Body of pancreas (tissue), 4 donors: ENCODE measurements around the gene NAP1L5.

ENCODE experiments used
- POLR2A ChIP-seq, 3 donors: fragments of 450-650 bp; IDR thresholded peaks; one replicate each; pipeline ENCODE4 v1.6.1; 2016; ENCODE audit warnings: antibody characterized with exemption in 3 of 3, mild to moderate bottlenecking in 2 of 3
- TF ChIP-seq, protein P1 (sequence below), 7 experiments: fragments of 450-650 bp in 4 of 7; fragments of 200-600 bp in 3 of 7; sonication (generic) in 3 of 7; IDR thresholded peaks; one replicate each; pipeline ENCODE4 v1.5.1; 2016 to 2019; ENCODE audit warnings: antibody characterized with exemption in 7 of 7

DNA sequence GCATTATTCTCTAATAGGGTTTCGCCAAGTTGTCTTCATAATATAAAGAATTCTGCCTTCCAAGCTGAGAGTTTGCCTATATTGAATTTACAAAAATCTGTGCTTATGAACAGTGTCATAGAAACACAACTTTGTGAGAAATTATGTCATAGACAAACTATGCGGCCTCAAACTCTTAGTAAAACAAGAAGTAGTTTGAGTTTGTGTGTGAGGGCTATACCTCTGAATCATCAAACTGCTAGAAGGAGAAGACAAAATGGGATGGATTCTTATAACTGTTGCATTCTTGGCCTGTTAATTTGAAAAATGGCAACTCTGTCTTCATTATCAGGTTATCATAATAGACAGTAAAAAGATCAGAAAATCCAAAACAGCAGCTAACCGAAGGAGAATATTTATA is 46.1 kb upstream of the NAP1L5 start:
- TF ChIP-seq, protein P1, sequence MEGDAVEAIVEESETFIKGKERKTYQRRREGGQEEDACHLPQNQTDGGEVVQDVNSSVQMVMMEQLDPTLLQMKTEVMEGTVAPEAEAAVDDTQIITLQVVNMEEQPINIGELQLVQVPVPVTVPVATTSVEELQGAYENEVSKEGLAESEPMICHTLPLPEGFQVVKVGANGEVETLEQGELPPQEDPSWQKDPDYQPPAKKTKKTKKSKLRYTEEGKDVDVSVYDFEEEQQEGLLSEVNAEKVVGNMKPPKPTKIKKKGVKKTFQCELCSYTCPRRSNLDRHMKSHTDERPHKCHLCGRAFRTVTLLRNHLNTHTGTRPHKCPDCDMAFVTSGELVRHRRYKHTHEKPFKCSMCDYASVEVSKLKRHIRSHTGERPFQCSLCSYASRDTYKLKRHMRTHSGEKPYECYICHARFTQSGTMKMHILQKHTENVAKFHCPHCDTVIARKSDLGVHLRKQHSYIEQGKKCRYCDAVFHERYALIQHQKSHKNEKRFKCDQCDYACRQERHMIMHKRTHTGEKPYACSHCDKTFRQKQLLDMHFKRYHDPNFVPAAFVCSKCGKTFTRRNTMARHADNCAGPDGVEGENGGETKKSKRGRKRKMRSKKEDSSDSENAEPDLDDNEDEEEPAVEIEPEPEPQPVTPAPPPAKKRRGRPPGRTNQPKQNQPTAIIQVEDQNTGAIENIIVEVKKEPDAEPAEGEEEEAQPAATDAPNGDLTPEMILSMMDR (IDR thresholded peaks at IDR 0.05) = no peak
- no peak for TF ChIP-seq POLR2A (IDR thresholded peaks at IDR 0.05)
